GM12878 (cell line): ENCODE measurements around the gene EDEM3. TPM values are rescaled to one million over a fixed set of nuclear protein-coding genes. Genes with fewer than 3 reads are reported as not detected.

ENCODE experiments used
- ATAC-seq: fragments of 200-7000 bp; cut with Tn5 transposase; 3 replicates; pipeline ENCODE4 v1.9.1; 2020; ENCODE audit warnings: mild to moderate bottlenecking, moderate library complexity
- BruUV-seq: library from RNA; stranded (reverse); fragments of 400-500 nt; replicated peaks from 2 replicates; lab custom pipeline; 2021; lab: Mats Ljungman, UMichigan
- CTCF ChIA-PET: fragments of 300-600 bp; sonication (Branson Sonifier 250); formaldehyde crosslinking; extraction: SDS; loops from one replicate; lab custom pipeline; 2021; ENCODE audit warnings: inconsistent platforms; lab: Yijun Ruan, JAX
- POLR2A ChIA-PET: fragments of 350-600 bp; formaldehyde crosslinking; extraction: SDS; loops from one replicate; lab custom pipeline; 2021; ENCODE audit warnings: inconsistent platforms; lab: Charles Lee
- RAD21 ChIA-PET: fragments of 300-600 bp; sonication (Branson Sonifier 250); formaldehyde crosslinking; loops from one replicate; lab custom pipeline; 2023; ENCODE audit warnings: antibody characterized with exemption; ENCODE audit not compliant: unreplicated experiment; lab: Charles Lee
- SMC1A ChIA-PET: fragments of 300-600 bp; sonication (Branson Sonifier 250); formaldehyde crosslinking; loops from one replicate; lab custom pipeline; 2023; ENCODE audit not compliant: unreplicated experiment, uncharacterized antibody; lab: Charles Lee
- DNase-seq: peaks from one replicate; pipeline ENCODE4 v3.0.0-alpha.2; 2011; ENCODE audit warnings: low read depth, low spot score
- FAIRE-seq: peaks from 3 replicates; lab custom pipeline; 2011; peaks lifted over from hg19 to GRCh38; lab: Jason Lieb, UNC
- H2AFZ ChIP-seq: 2 replicates; pipeline ENCODE4 v1.6.0; 2011; ENCODE audit warnings: low read depth, low read length, control low read depth; ENCODE audit not compliant: control insufficient read depth
- H3K27ac ChIP-seq: 2 replicates; pipeline ENCODE4 v1.5.1; 2011; ENCODE audit warnings: control low read depth; ENCODE audit not compliant: control insufficient read depth, insufficient read depth
- H3K27me3 ChIP-seq, 2 experiments: replicated peaks in 1 of 2; 2 replicates each; pipeline versions ENCODE4 v1.6.0 to v1.6.1; 2011; ENCODE audit warnings: low read length in 1 of 2; ENCODE audit not compliant: control insufficient read depth in 2 of 2, insufficient read depth in 2 of 2
- H3K36me3 ChIP-seq, 2 experiments: 2 replicates each; pipeline ENCODE4 v1.5.1; 2011; ENCODE audit warnings: low read length in 1 of 2; ENCODE audit not compliant: control insufficient read depth in 2 of 2, insufficient read depth in 2 of 2
- H3K4me1 ChIP-seq: 2 replicates; pipeline ENCODE4 v1.6.1; 2011; ENCODE audit warnings: mild to moderate bottlenecking, low read length, moderate library complexity, mixed read lengths; ENCODE audit not compliant: control insufficient read depth, insufficient read depth
- H3K4me2 ChIP-seq: 2 replicates; pipeline ENCODE4 v1.6.0; 2011; ENCODE audit warnings: control low read depth; ENCODE audit not compliant: control insufficient read depth, insufficient read depth
- H3K4me3 ChIP-seq: fragments of 200-600 bp; sonication (generic); 2 replicates; pipeline ENCODE4 v1.5.1; 2016
- H3K79me2 ChIP-seq: 2 replicates; pipeline ENCODE4 v1.6.0; 2011; ENCODE audit warnings: low read length; ENCODE audit not compliant: control insufficient read depth, insufficient read depth
- H3K9ac ChIP-seq: 2 replicates; pipeline ENCODE4 v1.8.0; 2011; ENCODE audit warnings: low read length, control low read depth, mixed read lengths; ENCODE audit not compliant: control insufficient read depth, insufficient read depth
- H3K9me3 ChIP-seq: replicated peaks from 3 replicates; pipeline ENCODE4 v1.5.1; 2011; ENCODE audit warnings: mild to moderate bottlenecking, low read length; ENCODE audit not compliant: control insufficient read depth, insufficient read depth
- H4K20me1 ChIP-seq: 2 replicates; pipeline ENCODE4 v1.6.0; 2011; ENCODE audit not compliant: control insufficient read depth, insufficient read depth
- SMARCA5 ChIP-seq: fragments of 450-650 bp; IDR thresholded peaks from 2 replicates; pipeline ENCODE4 v1.6.1; 2017; ENCODE audit warnings: mild to moderate bottlenecking
- WGBS: methylation state at CpG from one replicate; pipeline ENCODE4 v1.1.6; 2016; ENCODE audit warnings: low lambda C conversion rate; ENCODE audit not compliant: insufficient replicate concordance, insufficient coverage; ENCODE audit errors: missing lambda C conversion rate; 5-methylcytosine and 5-hydroxymethylcytosine counted together
- in situ Hi-C: fragments of 300-500 bp; cut with MboI; formaldehyde crosslinking; loops from 9 replicates; pipeline ENCODE4 v1.14.3; 2018; ENCODE audit warnings: mixed read lengths
- intact Hi-C: fragments of 100-400 bp; cut with micrococcal nuclease; formaldehyde crosslinking; loops from one replicate; pipeline ENCODE4 v1.14.2; 2022; ENCODE audit not compliant: unreplicated experiment
- polyA plus RNA-seq, 11 experiments: library from polyadenylated mRNA; depleted of rRNA in 4 of 11; unstranded in 6 of 11; stranded (reverse) in 5 of 11; fragments of >200 nt; fragmentation: Nextera tagmentation in 4 of 11; fragmentation: Illumina TruSeq in 1 of 11; extraction: Ambion mirVana in 4 of 11; extraction: Trizol in 1 of 11; gene quantifications; 1 replicate in 1 of 11; 2 replicates in 10 of 11; pipeline versions ENCODE4 v1.2.1 to v1.2.3, GENCODE V29; 2011 to 2016; ENCODE audit warnings: inconsistent platforms in 2 of 11, missing spikeins in 2 of 11, low read depth in 1 of 11
- total RNA-seq, 4 experiments: library from RNA; depleted of rRNA in 3 of 4; stranded (reverse); fragments of >200 nt in 3 of 4; fragmentation: Illumina TruSeq in 1 of 4; extraction: Trizol in 1 of 4; gene quantifications; 2 replicates each; pipeline versions ENCODE4 v1.2.1 to v1.2.3, GENCODE V29; 2013 to 2021
- TF ChIP-seq, protein P1 (sequence below): fragments of 450-650 bp; IDR thresholded peaks from 2 replicates; pipeline ENCODE4 v1.6.1; 2017; ENCODE audit warnings: mild to moderate bottlenecking, moderate library complexity
- TF ChIP-seq, protein P2 (sequence below): fragments of 450-650 bp; conservative IDR thresholded peaks from 2 replicates; pipeline ENCODE4 v1.6.1; 2017; ENCODE audit warnings: mild to moderate bottlenecking, moderate library complexity
- TF ChIP-seq, protein P3 (sequence below): fragments of 450-650 bp; IDR thresholded peaks from 2 replicates; pipeline ENCODE4 v1.6.1; 2016; ENCODE audit warnings: mild to moderate bottlenecking
- TF ChIP-seq, protein P4 (sequence below): fragments of 450-650 bp; IDR thresholded peaks from 2 replicates; pipeline ENCODE4 v1.6.1; 2017; ENCODE audit warnings: mild to moderate bottlenecking, moderate library complexity
- TF ChIP-seq, protein P5 (sequence below): fragments of 450-650 bp; IDR thresholded peaks from 2 replicates; pipeline ENCODE4 v1.6.1; 2017; ENCODE audit warnings: mild to moderate bottlenecking, low read depth, inconsistent platforms; ENCODE audit not compliant: poor library complexity, severe bottlenecking

The EDEM3 gene
- total and polyA plus RNA-seq, 10 of the 15 experiments (the other 5 are each of a cell fraction or from before 2014, with no cell fraction given) = 6.4 to 19.3 (median 14.3) TPM

DNA sequence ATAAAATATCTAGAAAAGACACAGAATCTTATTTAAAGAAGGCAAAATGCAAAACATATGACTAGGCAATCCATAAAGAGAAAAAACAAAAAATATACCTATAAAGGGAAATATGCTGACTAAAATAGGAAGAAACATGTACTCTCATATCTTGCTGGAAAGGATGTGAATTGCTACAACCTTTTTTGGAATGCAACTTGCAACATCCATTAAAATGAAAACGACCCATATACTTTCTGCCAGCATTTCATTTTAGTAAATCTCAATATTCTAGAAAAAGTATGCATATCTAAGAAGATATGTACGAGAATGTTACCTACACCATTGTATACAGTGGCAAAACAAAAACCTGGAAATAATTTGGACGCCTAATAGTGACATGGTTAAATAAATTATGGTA, 56.6 kb downstream of the EDEM3 start:
- H3K9me3 ChIP-seq = no peaks in the 10 kb centered on the region
- no peak for ATAC-seq
- TF ChIP-seq, protein P1, sequence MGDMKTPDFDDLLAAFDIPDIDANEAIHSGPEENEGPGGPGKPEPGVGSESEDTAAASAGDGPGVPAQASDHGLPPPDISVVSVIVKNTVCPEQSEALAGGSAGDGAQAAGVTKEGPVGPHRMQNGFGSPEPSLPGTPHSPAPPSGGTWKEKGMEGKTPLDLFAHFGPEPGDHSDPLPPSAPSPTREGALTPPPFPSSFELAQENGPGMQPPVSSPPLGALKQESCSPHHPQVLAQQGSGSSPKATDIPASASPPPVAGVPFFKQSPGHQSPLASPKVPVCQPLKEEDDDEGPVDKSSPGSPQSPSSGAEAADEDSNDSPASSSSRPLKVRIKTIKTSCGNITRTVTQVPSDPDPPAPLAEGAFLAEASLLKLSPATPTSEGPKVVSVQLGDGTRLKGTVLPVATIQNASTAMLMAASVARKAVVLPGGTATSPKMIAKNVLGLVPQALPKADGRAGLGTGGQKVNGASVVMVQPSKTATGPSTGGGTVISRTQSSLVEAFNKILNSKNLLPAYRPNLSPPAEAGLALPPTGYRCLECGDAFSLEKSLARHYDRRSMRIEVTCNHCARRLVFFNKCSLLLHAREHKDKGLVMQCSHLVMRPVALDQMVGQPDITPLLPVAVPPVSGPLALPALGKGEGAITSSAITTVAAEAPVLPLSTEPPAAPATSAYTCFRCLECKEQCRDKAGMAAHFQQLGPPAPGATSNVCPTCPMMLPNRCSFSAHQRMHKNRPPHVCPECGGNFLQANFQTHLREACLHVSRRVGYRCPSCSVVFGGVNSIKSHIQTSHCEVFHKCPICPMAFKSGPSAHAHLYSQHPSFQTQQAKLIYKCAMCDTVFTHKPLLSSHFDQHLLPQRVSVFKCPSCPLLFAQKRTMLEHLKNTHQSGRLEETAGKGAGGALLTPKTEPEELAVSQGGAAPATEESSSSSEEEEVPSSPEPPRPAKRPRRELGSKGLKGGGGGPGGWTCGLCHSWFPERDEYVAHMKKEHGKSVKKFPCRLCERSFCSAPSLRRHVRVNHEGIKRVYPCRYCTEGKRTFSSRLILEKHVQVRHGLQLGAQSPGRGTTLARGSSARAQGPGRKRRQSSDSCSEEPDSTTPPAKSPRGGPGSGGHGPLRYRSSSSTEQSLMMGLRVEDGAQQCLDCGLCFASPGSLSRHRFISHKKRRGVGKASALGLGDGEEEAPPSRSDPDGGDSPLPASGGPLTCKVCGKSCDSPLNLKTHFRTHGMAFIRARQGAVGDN = no peak
- TF ChIP-seq SMARCA5 = no peak
- TF ChIP-seq, protein P2, sequence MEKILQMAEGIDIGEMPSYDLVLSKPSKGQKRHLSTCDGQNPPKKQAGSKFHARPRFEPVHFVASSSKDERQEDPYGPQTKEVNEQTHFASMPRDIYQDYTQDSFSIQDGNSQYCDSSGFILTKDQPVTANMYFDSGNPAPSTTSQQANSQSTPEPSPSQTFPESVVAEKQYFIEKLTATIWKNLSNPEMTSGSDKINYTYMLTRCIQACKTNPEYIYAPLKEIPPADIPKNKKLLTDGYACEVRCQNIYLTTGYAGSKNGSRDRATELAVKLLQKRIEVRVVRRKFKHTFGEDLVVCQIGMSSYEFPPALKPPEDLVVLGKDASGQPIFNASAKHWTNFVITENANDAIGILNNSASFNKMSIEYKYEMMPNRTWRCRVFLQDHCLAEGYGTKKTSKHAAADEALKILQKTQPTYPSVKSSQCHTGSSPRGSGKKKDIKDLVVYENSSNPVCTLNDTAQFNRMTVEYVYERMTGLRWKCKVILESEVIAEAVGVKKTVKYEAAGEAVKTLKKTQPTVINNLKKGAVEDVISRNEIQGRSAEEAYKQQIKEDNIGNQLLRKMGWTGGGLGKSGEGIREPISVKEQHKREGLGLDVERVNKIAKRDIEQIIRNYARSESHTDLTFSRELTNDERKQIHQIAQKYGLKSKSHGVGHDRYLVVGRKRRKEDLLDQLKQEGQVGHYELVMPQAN = no peak
- TF ChIP-seq, protein P3, sequence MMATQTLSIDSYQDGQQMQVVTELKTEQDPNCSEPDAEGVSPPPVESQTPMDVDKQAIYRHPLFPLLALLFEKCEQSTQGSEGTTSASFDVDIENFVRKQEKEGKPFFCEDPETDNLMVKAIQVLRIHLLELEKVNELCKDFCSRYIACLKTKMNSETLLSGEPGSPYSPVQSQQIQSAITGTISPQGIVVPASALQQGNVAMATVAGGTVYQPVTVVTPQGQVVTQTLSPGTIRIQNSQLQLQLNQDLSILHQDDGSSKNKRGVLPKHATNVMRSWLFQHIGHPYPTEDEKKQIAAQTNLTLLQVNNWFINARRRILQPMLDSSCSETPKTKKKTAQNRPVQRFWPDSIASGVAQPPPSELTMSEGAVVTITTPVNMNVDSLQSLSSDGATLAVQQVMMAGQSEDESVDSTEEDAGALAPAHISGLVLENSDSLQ = no peak
- TF ChIP-seq, protein P4, sequence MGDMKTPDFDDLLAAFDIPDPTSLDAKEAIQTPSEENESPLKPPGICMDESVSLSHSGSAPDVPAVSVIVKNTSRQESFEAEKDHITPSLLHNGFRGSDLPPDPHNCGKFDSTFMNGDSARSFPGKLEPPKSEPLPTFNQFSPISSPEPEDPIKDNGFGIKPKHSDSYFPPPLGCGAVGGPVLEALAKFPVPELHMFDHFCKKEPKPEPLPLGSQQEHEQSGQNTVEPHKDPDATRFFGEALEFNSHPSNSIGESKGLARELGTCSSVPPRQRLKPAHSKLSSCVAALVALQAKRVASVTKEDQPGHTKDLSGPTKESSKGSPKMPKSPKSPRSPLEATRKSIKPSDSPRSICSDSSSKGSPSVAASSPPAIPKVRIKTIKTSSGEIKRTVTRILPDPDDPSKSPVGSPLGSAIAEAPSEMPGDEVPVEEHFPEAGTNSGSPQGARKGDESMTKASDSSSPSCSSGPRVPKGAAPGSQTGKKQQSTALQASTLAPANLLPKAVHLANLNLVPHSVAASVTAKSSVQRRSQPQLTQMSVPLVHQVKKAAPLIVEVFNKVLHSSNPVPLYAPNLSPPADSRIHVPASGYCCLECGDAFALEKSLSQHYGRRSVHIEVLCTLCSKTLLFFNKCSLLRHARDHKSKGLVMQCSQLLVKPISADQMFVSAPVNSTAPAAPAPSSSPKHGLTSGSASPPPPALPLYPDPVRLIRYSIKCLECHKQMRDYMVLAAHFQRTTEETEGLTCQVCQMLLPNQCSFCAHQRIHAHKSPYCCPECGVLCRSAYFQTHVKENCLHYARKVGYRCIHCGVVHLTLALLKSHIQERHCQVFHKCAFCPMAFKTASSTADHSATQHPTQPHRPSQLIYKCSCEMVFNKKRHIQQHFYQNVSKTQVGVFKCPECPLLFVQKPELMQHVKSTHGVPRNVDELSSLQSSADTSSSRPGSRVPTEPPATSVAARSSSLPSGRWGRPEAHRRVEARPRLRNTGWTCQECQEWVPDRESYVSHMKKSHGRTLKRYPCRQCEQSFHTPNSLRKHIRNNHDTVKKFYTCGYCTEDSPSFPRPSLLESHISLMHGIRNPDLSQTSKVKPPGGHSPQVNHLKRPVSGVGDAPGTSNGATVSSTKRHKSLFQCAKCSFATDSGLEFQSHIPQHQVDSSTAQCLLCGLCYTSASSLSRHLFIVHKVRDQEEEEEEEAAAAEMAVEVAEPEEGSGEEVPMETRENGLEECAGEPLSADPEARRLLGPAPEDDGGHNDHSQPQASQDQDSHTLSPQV = no peak
- TF ChIP-seq, protein P5, sequence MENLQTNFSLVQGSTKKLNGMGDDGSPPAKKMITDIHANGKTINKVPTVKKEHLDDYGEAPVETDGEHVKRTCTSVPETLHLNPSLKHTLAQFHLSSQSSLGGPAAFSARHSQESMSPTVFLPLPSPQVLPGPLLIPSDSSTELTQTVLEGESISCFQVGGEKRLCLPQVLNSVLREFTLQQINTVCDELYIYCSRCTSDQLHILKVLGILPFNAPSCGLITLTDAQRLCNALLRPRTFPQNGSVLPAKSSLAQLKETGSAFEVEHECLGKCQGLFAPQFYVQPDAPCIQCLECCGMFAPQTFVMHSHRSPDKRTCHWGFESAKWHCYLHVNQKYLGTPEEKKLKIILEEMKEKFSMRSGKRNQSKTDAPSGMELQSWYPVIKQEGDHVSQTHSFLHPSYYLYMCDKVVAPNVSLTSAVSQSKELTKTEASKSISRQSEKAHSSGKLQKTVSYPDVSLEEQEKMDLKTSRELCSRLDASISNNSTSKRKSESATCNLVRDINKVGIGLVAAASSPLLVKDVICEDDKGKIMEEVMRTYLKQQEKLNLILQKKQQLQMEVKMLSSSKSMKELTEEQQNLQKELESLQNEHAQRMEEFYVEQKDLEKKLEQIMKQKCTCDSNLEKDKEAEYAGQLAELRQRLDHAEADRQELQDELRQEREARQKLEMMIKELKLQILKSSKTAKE = no peak
- TF ChIP-seq, all 136 proteins: peak for 0
- ChIA-PET CTCF (no interaction called here), SMC1A (no interaction called here), POLR2A (no interaction called here), RAD21 (no interaction called here)
- H2AFZ ChIP-seq = no peak overlapping the region
- FAIRE-seq (no peak), DNase-seq (no peak)
- BruUV-seq = no TSS peak
- no peaks in the 10 kb centered on the region for H3K27me3 ChIP-seq
- intact Hi-C loops = no loop called here
- WGBS = 84% methylated on average over 3 of the region's 3 CpGs
- H3K79me2 ChIP-seq = no peaks in the 10 kb centered on the region
- no peak overlapping the region for H3K4me2 ChIP-seq
- no peak overlapping the region for H3K4me3 ChIP-seq
- no peak overlapping the region for H3K27ac ChIP-seq
- H3K9ac ChIP-seq = no peak overlapping the region
- peaks cover 0 to 7% of the 10 kb centered on the region in 2 experiments; a peak in 3 of 4 replicates for H3K36me3 ChIP-seq
- no peaks in the 10 kb centered on the region for H3K4me1 ChIP-seq
- H4K20me1 ChIP-seq = no peaks in the 10 kb centered on the region
- in situ Hi-C loops = no loop called here
